Stomach (tissue), 9 donors: ENCODE results near the gene MAP3K2. TPM values are rescaled to one million over a fixed set of nuclear protein-coding genes. Genes with fewer than 3 reads are reported as not detected.

Experiments used
- DNase-seq, 2 donors: peaks; one replicate each; pipeline versions ENCODE4 v3.0.0 to v3.0.0-alpha.2; 2013 to 2019
- H3K27ac ChIP-seq, 5 donors: fragments of 200-600 bp in 4 of 5; sonication (generic) in 4 of 5; one replicate each; pipeline ENCODE4 v1.5.1; 2013 to 2019; ENCODE audit warnings: mild to moderate bottlenecking in 1 of 5, moderate library complexity in 1 of 5
- H3K27me3 ChIP-seq, 3 donors: fragments of 200-600 bp; sonication (generic); one replicate each; pipeline ENCODE4 v1.5.1; 2017 to 2019; ENCODE audit warnings: mixed run types in 1 of 3
- H3K36me3 ChIP-seq, 4 donors: fragments of 200-600 bp; sonication (generic); 1 replicate in 3 of 4; 2 replicates in 1 of 4; pipeline ENCODE4 v1.5.1; 2016 to 2019
- H3K4me1 ChIP-seq, 4 donors: fragments of 200-600 bp; sonication (generic); one replicate each; pipeline ENCODE4 v1.5.1; 2016 to 2019
- H3K4me3 ChIP-seq, 4 donors: fragments of 200-600 bp; sonication (generic) in 3 of 4; one replicate each; pipeline ENCODE4 v1.5.1; 2016 to 2019; ENCODE audit warnings: mild to moderate bottlenecking in 1 of 4
- H3K9me3 ChIP-seq, 4 donors: fragments of 200-600 bp; sonication (generic); one replicate each; pipeline ENCODE4 v1.5.1; 2016 to 2019
- EP300 ChIP-seq: sonication (generic); formaldehyde crosslinking; IDR thresholded peaks from one replicate; pipeline ENCODE4 v1.6.1; 2017; ENCODE audit warnings: antibody characterized with exemption
- POLR2A ChIP-seq, 4 donors: fragments of 450-650 bp; IDR thresholded peaks; one replicate each; pipeline ENCODE4 v1.6.1; 2016; ENCODE audit warnings: antibody characterized with exemption in 4 of 4, control low read depth in 2 of 4, mild to moderate bottlenecking in 1 of 4, moderate library complexity in 1 of 4
- POLR2AphosphoS5 ChIP-seq, 3 donors: sonication (generic); formaldehyde crosslinking; IDR thresholded peaks; one replicate each; pipeline ENCODE4 v1.6.1; 2016; ENCODE audit warnings: antibody characterized with exemption in 3 of 3
- WGBS, 5 donors: extraction: QIAGEN DNeasy Blood & Tissue Kit in 3 of 5; methylation state at CpG; one replicate each; pipeline versions ENCODE4 v1.1.5 to v1.1.7; 2013 to 2018; 5-methylcytosine and 5-hydroxymethylcytosine counted together
- intact Hi-C: fragments of 100-400 bp; cut with DNase I; formaldehyde crosslinking; loops from one replicate; pipeline ENCODE4 v1.15.1; 2023; ENCODE audit warnings: low total_unique reads
- polyA plus RNA-seq, 3 donors: library from polyadenylated mRNA; stranded (reverse); fragments of 200-250 nt; gene quantifications; one replicate each; pipeline ENCODE4 v1.2.3, GENCODE V29; 2013
- total RNA-seq, 5 donors: library from RNA; depleted of rRNA; stranded (reverse); fragments of >200 nt; gene quantifications; one replicate each; pipeline versions ENCODE4 v1.1.0 to v1.2.3, GENCODE V29; 2014 to 2016
- TF ChIP-seq, protein P1 (sequence below), 7 experiments: fragments of 450-650 bp in 4 of 7; fragments of 200-600 bp in 3 of 7; sonication (generic) in 3 of 7; IDR thresholded peaks; one replicate each; pipeline ENCODE4 v1.5.1; 2016 to 2019; ENCODE audit warnings: antibody characterized with exemption in 7 of 7, control low read depth in 2 of 7, mild to moderate bottlenecking in 1 of 7
- donor health status: healthy with polysubstance abuse.
- donor health status: Bipolar disorder and iron deficiency.
- donor health status: healthy.

The MAP3K2 gene
- total and polyA plus RNA-seq, 8 donors: 3.8 to 141 (median 55.6) TPM

DNA sequence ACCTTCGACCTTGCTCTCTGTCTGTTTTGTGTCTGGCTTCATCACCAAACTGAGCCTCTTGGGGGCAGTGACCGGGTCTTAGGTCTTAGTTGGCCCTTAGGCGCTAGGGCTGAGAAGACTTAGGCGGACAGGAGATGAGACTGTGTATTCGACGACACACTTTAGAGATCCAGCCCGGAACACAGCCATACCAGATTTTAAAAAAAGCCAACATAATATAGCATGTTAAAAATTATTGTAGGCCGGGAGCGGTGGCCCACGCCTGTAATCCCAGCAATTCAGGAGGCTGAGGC is 21.0 kb upstream of the MAP3K2 start:
- H3K4me3 ChIP-seq: peak overlapping the region; percentile 48 to 57 (median 51)
- no peak for DNase-seq
- H3K27me3 ChIP-seq: no peaks in the 10 kb centered on the region
- peaks cover 22 to 58% (median 28%) of the 10 kb centered on the region in 4 donors for H3K4me1 ChIP-seq
- no peak for TF ChIP-seq EP300
- TF ChIP-seq, protein P1, sequence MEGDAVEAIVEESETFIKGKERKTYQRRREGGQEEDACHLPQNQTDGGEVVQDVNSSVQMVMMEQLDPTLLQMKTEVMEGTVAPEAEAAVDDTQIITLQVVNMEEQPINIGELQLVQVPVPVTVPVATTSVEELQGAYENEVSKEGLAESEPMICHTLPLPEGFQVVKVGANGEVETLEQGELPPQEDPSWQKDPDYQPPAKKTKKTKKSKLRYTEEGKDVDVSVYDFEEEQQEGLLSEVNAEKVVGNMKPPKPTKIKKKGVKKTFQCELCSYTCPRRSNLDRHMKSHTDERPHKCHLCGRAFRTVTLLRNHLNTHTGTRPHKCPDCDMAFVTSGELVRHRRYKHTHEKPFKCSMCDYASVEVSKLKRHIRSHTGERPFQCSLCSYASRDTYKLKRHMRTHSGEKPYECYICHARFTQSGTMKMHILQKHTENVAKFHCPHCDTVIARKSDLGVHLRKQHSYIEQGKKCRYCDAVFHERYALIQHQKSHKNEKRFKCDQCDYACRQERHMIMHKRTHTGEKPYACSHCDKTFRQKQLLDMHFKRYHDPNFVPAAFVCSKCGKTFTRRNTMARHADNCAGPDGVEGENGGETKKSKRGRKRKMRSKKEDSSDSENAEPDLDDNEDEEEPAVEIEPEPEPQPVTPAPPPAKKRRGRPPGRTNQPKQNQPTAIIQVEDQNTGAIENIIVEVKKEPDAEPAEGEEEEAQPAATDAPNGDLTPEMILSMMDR (IDR thresholded peaks at IDR 0.05): no peak
- no peak for TF ChIP-seq POLR2A (IDR thresholded peaks at IDR 0.05)
- no peak for TF ChIP-seq POLR2AphosphoS5 (IDR thresholded peaks at IDR 0.05)
- WGBS, 5 donors: 78 to 86% (median 86%) methylated on average over 10 of the region's 10 CpGs
- H3K9me3 ChIP-seq: no peaks in the 10 kb centered on the region
- no peaks in the 10 kb centered on the region for H3K36me3 ChIP-seq
- intact Hi-C loops: no loop called here
- peak overlapping the region; percentile 90 to 95 (median 92) for H3K27ac ChIP-seq

DNA sequence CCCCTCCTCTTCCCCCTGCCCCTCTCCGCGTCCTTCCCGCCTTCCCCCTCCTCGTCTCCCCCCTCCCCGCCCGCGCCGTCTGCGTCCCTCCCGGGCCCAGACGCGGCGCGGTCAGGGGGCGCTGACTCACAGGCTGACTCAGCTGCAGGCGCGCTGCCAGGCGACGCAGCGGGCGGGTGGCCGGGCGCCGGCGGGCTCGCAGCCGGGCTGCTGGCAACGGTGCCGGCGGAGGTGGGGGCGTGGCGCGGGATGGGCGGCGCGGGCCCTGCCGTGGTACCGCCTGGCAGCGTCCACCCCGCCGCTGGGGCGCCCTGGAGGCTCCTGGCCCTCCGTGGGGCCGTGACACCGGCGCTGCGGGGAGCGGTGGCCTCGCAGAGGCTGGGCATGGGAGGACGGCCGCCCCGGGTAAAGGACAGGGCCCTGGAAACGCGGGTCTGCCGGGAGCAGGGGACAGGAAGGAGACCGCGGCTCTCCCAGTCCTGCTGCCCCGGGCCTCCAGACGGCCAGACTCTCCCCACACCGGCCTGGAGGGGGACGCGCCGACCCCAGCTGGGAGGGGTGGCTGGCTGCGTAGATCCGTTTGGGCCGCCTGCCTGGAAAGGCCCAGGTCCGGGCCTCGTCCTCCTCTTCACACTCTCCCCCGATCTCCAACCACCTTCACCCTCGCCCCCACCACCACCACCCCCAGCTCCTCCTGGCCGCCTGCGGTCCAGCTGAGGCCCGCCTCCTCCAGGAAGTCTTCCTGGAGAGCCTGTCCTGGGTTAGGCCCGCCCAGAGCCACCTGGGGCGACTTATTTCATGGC is 20.4 kb upstream of the MAP3K2 start:
- intact Hi-C loops: no loop called here
- 3 to 10% (median 5%) methylated on average over 24 to 75 of the region's 75 CpGs for WGBS, 5 donors

DNA sequence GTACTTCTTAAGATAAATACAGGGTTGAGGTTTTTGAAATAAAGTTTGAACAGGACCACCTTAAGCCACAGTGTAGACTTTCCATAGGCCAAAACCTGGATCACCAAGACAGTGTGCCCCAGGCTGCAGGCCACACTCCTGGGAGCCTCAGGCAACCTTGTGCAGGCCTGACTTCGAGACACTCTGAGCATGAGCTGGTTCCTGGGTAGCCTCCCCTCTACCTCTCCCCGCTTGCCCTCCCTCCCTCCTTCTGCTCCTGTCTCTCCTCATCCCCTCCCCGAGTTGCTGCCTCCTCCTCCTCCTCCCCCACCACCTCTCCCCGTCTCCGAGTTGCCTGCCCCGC is 19.9 kb upstream of the MAP3K2 start:
- no peaks in the 10 kb centered on the region for H3K36me3 ChIP-seq
- H3K27ac ChIP-seq: peak overlapping the region; percentile 90 to 95 (median 92)
- no peak for DNase-seq
- H3K4me3 ChIP-seq: peak overlapping the region; percentile 48 to 57 (median 51)
- no peaks in the 10 kb centered on the region for H3K27me3 ChIP-seq
- 0 to 6% (median 3%) methylated on average over 4 to 6 of the region's 6 CpGs for WGBS, 5 donors
- peaks cover 20 to 54% (median 28%) of the 10 kb centered on the region in 4 donors for H3K4me1 ChIP-seq
- intact Hi-C loops: no loop called here
- TF ChIP-seq POLR2A (IDR thresholded peaks at IDR 0.05) (no peak), POLR2AphosphoS5 (IDR thresholded peaks at IDR 0.05) (no peak), EP300 (no peak)
- TF ChIP-seq, protein P1 (IDR thresholded peaks at IDR 0.05): no peak
- H3K9me3 ChIP-seq: no peaks in the 10 kb centered on the region

More for the DNA sequence above, 20.4 kb upstream of the MAP3K2 start:
- Histone ChIP-seq H3K27me3 (no peaks in the 10 kb centered on the region), H3K36me3 (no peaks in the 10 kb centered on the region), H3K27ac (peak overlapping the region; percentile 90 to 95 (median 92)), H3K9me3 (no peaks in the 10 kb centered on the region), H3K4me3 (peak overlapping the region; percentile 48 to 57 (median 51)), H3K4me1 (peaks cover 20 to 54% (median 28%) of the 10 kb centered on the region in 4 donors)
- TF ChIP-seq POLR2A (IDR thresholded peaks at IDR 0.05) (no peak), POLR2AphosphoS5 (IDR thresholded peaks at IDR 0.05) (peak; percentile 75 to 80 (median 75)), EP300 (no peak)
- TF ChIP-seq, protein P1 (IDR thresholded peaks at IDR 0.05): no peak
- DNase-seq: peak; percentile 95 to 97

DNA sequence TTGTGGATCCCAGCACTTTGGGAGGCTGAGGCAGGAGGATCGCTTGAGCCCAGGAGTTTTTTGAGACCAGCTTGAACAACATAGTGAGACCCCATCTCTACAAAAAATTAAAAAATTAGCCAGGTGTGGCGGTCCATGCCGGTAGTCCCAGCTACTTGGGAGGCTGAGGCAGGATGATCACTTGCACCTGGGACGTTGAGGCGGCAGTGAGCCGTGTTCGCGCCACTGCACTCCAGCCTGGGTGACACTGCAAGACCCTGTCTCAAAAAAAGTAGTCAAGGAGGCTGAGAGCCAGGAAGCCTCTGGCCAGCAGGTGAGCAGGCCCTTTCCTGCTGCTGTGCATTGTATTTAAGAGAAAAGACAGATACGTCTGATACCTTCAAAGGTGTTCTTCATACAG is 19.3 kb upstream of the MAP3K2 start:
- Histone ChIP-seq H3K27me3 (no peaks in the 10 kb centered on the region), H3K4me1 (peaks cover 20 to 58% (median 28%) of the 10 kb centered on the region in 4 donors), H3K9me3 (no peaks in the 10 kb centered on the region), H3K27ac (peak overlapping the region in 2 of 5 donors; percentile 94 to 95), H3K36me3 (no peaks in the 10 kb centered on the region), H3K4me3 (no peak overlapping the region)
- intact Hi-C loops: no loop called here
- TF ChIP-seq POLR2A (IDR thresholded peaks at IDR 0.05) (no peak), POLR2AphosphoS5 (IDR thresholded peaks at IDR 0.05) (no peak), EP300 (no peak)
- TF ChIP-seq, protein P1 (IDR thresholded peaks at IDR 0.05): no peak
- DNase-seq: no peak
- 94 to 97% (median 95%) methylated on average over 9 of the region's 9 CpGs for WGBS, 5 donors
